Hematopoietic multipotent progenitor cell (in vitro differentiated cells): ENCODE data around the gene CTSW. TPM values are rescaled to one million over a fixed set of nuclear protein-coding genes. Genes with fewer than 3 reads are reported as not detected.
"Not testable (repeated sequence)": the region's sequence is repeated elsewhere in the genome, so short reads cannot be mapped to it uniquely, and the experiment has no call there.

ENCODE experiments used
- DNase-seq, 3 donors: peaks; one replicate each; pipeline ENCODE4 v3.0.0-alpha.2; 2011 to 2015; ENCODE audit warnings: low read depth in 2 of 3, low spot score in 2 of 3
- total RNA-seq: library from RNA; depleted of rRNA; stranded (reverse); fragments of >200 nt; gene quantifications from one replicate; pipeline ENCODE4 v1.2.3, GENCODE V29; 2012

CTSW gene
- total RNA-seq, 1 donor, result 95.9 TPM

DNA sequence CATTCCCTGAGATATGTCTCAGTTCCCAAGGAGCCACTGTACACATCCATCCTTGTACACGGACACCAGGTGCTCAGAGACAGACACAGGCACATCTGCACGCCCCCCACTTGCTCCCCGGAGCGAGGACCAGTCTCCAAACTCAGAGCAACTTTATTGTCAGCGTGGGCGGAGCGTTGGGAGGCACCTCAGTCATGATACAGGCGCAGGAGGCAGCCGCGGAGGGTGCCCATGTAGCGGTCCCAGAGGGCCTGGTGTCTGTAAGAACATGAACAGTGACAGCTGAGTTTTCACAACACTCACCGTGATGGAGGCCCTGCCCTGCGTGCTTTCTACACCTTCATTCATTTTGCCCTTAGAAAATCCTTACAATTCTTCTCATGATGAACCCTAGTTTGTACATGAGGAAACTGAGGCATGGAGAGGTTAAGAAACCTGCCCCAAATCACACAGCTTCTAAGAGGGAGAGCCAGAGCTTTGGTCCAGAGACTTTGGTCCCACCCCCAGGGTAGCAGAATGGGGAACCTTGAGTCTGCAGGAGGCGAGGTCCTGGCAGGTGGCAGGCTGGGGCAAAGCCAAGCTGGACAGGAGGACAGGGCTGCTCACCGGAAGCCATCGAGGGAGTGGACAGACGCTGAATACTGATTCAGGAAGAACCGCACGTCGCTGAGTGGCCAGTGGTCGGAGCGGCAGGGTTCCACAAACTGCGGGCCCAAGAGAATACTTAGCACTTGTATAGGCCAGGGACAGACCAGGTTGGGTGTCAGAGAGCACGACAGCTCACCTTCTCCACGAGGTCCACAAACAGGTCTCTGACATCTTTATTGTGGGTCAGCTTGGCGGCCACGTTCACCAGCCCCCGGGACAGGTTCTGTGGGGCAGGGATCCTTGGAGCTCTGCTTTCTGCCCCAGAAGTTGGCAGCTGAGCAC is 4.4 kb downstream of the CTSW start:
- no peak for DNase-seq

- DNase-seq, result peak; percentile 69 to 84 (median 81)
Measured at GRCh38 chr11:65884716-65885092, 5.1 kb downstream of the CTSW start.

GRCh38 chr11:65885231-65885630 is 5.6 kb downstream of the CTSW start:
- DNase-seq, result no peak

DNA sequence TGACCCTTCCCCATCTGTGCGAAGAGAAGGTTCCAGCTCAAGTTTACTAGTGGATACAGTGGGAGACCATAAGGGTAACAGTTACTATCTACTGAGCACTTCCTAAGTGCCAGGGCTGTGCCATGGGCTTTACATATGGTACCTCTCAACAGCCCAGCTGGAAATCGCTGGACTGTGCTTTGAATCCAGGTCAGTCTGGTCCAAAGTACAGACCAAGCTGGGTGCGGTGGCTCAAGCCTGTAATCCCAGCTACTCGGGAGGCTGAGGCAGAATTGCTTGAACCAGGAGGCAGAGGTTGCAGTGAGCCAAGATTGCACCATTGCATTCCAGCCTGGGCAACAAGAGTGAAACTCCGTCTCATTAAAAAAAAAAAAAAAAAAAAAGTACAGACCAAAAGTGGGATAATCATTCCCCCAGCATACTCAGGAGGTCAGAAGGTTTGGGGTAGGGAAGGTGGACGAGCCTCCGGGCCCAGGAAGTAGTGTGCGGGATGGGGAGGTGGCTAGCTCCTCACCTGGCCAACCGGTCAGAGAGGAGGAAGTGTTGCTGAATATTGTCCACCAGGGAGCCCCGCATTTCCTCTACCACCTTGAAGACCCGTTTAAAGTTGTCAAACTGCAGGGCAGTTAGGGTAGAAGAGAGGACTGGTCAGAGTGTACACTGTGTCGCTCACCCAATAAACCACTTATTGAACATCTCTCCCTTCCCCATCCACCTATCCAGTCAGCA is 6.3 kb downstream of the CTSW start:
- DNase-seq, result no peak

DNA sequence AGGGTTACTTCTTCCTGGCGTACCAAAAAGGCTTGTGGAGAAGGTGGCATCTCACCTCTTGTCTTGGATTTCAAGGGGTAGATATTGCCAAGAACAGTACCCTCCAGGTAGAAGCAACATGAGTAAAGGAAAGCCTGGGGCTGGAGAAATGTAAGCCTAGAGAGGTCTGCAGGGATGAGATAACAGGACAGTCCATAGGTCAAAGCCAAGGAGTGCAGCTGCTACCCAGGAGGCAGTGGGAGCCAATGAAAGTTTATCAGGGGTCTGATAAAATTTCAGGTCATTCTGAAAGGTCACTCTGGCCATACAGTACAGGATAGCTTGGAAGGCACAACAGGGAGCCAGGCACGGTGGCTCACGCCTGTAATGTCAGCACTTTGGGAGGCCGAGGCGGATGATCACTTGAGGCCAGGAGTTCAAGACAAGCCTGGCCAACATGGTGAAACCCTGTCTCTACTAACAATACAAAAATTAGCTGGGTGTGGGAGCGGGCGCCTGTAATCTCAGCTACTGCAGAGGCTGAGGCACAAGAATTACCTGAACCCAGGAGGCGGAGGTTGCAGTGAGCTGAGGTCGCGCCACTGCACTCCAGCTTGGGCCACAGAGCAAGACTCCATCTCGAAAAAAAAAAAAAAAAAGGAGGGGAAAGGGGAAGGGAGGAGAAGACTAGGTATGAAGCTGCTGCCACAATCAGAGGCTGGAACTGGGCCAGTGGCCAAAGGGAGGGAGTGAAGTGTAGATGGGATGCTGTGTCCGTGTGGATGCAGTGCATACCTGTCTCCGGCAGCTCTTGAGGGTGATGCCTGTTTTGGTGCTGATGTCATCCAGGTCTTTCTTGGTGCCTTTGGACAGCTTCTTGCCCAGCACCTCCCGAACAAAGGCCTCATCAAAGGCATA is 7.4 kb downstream of the CTSW start:
- DNase-seq, result no peak

GRCh38 chr11:65887723-65888162 is 8.1 kb downstream of the CTSW start:
- DNase-seq, result no peak

GRCh38 chr11:65888163-65888814 is 8.7 kb downstream of the CTSW start, which contains the start of gene FIBP:
FIBP (minus strand) TSS chr11:65888471; CDS start chr11:65888418, 53 bp downstream.
- DNase-seq, result peak; percentile 91 to 98 (median 97)

DNA sequence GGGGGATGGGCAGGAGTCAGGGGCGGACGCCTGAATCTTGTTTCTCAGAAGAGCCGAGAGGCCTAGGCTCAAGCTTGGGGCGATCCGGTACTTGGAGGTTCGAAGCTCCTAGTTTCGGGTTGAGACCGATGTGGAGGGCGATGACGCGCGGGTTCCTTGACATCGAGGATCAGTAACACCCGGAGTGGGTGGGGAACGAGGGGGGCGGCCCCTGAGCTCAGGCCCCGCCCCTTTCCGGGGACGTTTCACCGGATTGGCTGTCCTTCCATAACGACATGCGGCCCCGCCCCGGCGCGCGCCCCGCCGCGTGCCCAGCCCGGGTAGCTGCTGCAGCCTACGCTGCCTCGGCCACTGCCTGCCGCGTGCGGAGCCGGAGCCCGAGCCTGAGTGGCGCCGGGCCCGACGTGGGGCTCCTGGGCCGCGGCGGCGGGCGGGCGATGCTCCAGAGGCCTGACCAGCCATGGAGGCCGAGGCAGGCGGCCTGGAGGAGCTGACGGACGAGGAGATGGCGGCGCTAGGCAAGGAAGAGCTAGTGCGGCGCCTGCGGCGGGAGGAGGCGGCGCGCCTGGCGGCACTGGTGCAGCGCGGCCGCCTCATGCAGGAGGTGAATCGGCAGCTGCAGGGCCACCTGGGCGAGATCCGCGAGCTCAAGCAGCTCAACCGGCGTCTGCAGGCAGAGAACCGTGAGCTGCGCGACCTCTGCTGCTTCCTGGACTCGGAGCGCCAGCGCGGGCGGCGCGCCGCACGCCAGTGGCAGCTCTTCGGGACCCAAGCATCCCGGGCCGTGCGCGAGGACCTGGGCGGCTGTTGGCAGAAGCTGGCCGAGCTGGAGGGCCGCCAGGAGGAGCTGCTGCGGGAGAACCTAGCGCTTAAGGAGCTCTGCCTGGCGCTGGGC is 10.9 kb downstream of the CTSW start, which contains the start of gene CCDC85B:
CCDC85B (plus strand) TSS at position 350 of the 895 bp plus-strand sequence; CDS start at position 461, 111 bp downstream.
- DNase-seq, result peak; percentile 94 to 95 (median 95)

GRCh38 chr11:65891219-65892136 is 11.8 kb downstream of the CTSW start:
- peak in 1 of 3 donors; percentile 48 for DNase-seq

GRCh38 chr11:65892137-65892540 is 12.5 kb downstream of the CTSW start:
- not testable (repeated sequence) for DNase-seq

GRCh38 chr11:65892661-65893317 is 13.2 kb downstream of the CTSW start:
- no peak for DNase-seq

DNA sequence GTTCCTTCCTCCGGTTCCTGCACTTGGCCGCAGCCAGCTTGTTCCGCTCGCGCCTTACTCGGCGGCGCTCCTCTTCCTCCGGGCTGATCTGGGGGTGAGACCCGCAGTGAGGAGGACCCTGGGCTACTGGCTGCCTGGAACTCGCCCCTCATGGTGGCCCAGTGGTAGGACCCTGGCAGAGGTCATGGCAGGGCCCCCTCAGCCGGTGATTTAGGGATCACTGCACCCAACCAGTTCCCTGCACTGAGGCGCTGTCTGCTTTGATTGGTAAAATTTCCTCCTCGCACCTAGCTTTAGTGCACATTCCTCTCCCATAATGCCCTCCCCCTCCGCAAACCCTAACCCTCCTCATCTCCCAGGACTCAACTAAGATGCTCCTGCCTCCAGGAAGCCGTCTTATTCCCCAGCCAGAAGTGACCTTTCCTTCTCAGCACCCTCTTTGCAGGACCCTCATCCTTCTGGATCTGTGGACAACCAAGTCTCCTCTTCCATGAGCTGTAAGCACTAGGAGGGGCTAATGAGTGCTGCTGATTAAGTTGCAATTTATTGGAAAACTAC is 14.5 kb downstream of the CTSW start:
- DNase-seq, result peak in 2 of 3 donors; percentile 56 to 71

GRCh38 chr11:65895482-65895981 is 15.9 kb downstream of the CTSW start:
- DNase-seq, result no peak

DNA sequence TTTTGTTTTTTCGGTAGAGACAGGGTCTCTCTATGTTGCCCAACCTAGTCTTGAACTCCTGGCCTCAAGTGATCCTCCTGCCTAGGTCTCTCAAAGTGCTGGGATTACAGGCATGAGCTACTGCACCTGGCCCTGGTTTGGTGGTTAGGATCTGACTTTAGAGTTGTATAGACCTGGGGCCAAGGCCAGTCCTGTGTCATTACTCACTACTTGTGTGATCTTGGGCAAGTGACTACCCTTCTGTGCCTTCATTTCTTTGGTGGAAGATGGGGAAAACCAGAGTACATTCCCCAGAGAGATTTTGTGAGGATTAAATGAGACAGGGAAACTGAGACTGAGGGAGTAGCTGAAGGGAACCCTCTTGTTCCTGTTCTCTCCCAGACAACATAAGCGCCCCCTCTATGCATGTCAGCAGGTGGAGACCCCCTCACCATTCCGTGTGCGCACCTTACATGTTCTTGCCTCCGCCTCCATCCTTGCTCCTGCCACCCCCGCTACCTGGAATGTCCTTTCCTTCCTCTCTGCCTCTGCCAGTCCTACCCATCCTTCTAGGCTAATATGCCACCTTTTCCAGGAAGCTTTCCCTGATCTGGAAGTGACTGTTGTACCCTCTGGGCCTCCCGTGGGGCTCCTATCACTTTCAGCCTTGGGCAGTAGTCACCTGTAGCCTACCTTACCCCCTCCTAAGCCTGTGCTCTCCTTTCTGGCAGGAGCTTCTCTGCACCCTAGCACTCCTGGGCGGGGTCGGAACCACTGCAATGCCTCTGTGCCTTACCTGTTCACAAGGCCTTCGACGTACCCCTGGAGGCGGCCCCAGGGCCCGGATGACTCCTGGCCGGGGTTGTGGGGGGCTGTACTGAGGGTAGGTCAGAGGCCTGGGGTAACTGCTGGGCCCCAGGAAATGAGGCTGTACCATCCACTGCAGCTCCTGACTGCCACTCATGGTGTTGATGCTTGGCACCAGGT is 16.7 kb downstream of the CTSW start:
- DNase-seq, result no peak

DNA sequence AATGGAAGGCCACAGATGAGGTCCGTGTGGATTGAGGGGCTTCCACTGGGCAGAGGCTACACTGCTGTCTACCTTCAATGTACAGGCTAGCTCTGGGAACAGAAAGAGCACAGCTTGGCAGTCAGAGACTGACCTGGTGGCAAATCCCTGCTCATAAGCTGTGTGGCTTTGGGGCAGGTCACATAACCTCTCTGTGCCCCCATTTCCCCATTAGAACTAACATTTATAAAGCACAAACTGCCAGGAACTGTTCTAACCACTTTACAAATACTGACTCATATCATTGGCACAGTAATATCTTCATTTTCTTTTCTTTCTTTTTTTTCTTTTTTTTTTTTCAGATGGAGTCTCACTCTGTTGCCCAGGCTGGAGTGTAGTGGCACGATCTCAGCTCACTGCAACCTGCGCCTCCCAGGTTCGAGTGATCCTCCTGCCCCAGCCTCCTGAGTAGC is 17.4 kb downstream of the CTSW start:
- no peak for DNase-seq
